ENCODE measurements around the gene WBP1L. TPM values are rescaled to one million over a fixed set of nuclear protein-coding genes. Genes with fewer than 3 reads are reported as not detected.

WBP1L gene
- total and polyA plus RNA-seq, 2 experiments from 2014 or later = 7.0 to 55.7 TPM

DNA sequence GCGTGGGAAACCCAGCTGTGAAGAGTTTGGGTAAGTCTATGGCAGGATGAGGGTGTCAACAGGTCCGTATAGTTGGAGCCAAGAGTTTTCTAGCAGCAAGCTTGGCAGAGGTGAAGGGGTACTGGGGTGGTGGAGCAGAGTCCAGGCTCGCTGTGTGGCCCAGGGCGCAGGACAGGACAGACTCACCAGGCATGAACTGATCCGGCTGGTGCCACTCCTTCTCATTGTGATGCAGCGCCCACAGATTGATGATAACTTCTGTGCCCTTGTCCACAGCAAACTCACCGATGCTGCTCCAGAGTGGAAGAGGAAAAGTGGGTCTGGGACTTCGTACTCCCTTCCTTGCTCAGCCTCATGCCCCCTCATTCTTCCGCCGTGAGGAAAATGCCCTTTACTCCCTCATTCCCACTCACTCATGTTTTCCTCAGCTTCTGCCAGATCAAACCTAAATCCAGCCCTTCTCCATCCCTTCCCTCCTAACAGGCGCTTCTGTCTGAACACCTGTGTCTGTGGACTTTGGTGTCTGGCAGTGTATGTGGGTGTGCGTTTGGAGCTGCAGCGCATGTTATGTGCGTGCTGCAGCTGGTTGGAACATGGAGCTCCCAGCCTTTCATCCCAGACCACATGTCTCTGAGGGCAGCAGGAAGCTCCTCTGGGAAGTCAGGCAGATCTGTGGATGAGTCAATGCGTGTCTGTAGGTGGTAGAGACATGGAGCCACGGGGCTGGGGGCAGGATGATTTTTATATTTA is 87.7 kb downstream of the WBP1L start:
- Histone ChIP-seq H3K9me2 (ENCODE audit: insufficient read depth) (no peaks in the 10 kb centered on the region), H3F3A (replicated peaks; ENCODE audit: low read depth) (no peaks in the 10 kb centered on the region), H3K4me1 (ENCODE audit: insufficient read depth) (no peaks in the 10 kb centered on the region), H3K27ac (ENCODE audit: low read depth) (no peak overlapping the region), H3K79me2 (replicated peaks; ENCODE audit: insufficient read depth) (no peaks in the 10 kb centered on the region), H3K36me3 (ENCODE audit: insufficient read depth) (no peaks in the 10 kb centered on the region), H3K4me3 (no peak overlapping the region), H2AFZ (no peak overlapping the region), H3K27me3 (ENCODE audit: insufficient read depth) (no peaks in the 10 kb centered on the region), H4K20me1 (replicated peaks; ENCODE audit: insufficient read depth) (no peaks in the 10 kb centered on the region), H3K4me2 (no peak overlapping the region)
- ATAC-seq (no peak), DNase-seq (ENCODE audit: low spot score) (no peak)
- H3K27me3 Mint-ChIP-seq (ENCODE audit: insufficient read depth, low read depth, poor library complexity) = peaks cover 15% of the 10 kb centered on the region
- no peaks in the 10 kb centered on the region; the same call in 1 of the 3 replicates for H3K4me1 Mint-ChIP-seq
- no peak for TF ChIP-seq EZH2phosphoT487 (IDR thresholded peaks at IDR 0.05; ENCODE audit: unreplicated experiment)
- TF ChIP-seq NANOG (IDR thresholded peaks at IDR 0.05; ENCODE audit: borderline replicate concordance) = no peak
- no peak for TF ChIP-seq CREB1 (CRISPR knock-in tag; IDR thresholded peaks at IDR 0.05; ENCODE audit: low read depth)
- no peak for TF ChIP-seq CTCF (conservative IDR thresholded peaks at IDR 0.05; ENCODE audit: low read depth in 2 of 2)
- no peak for TF ChIP-seq ZNF331 (CRISPR knock-in tag; IDR thresholded peaks at IDR 0.05; ENCODE audit: low read depth)
- no peak for TF ChIP-seq ETS1 (IDR thresholded peaks at IDR 0.05)
- no peaks in the 10 kb centered on the region for H3K36me3 Mint-ChIP-seq (ENCODE audit: low read depth)
- no peaks in the 10 kb centered on the region; the same call in 2 of the 3 replicates for H3K9me3 Mint-ChIP-seq
- no peak overlapping the region for H3K27ac Mint-ChIP-seq
- H3K4me3 Mint-ChIP-seq = no peak overlapping the region

DNA sequence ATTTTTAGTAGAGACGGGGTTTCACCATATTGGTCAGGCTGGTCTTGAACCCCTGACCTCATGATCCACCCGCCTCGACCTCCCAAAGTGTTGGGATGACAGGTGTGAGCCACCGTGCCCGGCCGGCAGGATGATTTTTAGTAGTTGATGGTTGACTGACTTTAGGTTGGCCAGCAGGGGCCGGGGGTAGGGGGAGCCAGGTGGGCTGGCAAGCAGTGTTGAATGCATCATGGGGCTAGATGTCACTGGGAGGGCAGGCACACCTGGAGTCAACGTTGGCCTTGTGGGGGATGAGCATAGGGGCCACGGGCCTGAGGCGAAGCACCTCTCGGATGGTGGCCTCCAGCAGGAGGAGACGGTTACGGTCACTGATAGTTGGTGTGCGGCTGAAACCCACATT is 88.5 kb downstream of the WBP1L start:
- H3K4me1 Mint-ChIP-seq = no peaks in the 10 kb centered on the region; the same call in 1 of the 3 replicates
- H3K9me3 Mint-ChIP-seq = peaks cover 2% of the 10 kb centered on the region; the same call in 1 of the 3 replicates
- Histone ChIP-seq H3K4me3 (no peak overlapping the region), H3K36me3 (ENCODE audit: insufficient read depth) (no peaks in the 10 kb centered on the region), H3K27me3 (ENCODE audit: insufficient read depth) (no peaks in the 10 kb centered on the region), H3K79me2 (replicated peaks; ENCODE audit: insufficient read depth) (no peaks in the 10 kb centered on the region), H3K4me2 (no peak overlapping the region), H3F3A (replicated peaks; ENCODE audit: low read depth) (no peaks in the 10 kb centered on the region), H2AFZ (no peak overlapping the region), H4K20me1 (replicated peaks; ENCODE audit: insufficient read depth) (no peaks in the 10 kb centered on the region), H3K4me1 (ENCODE audit: insufficient read depth) (no peaks in the 10 kb centered on the region), H3K9me2 (ENCODE audit: insufficient read depth) (no peaks in the 10 kb centered on the region), H3K27ac (ENCODE audit: low read depth) (no peak overlapping the region)
- ATAC-seq (no peak), DNase-seq (ENCODE audit: low spot score) (no peak)
- H3K36me3 Mint-ChIP-seq (ENCODE audit: low read depth) = no peaks in the 10 kb centered on the region
- TF ChIP-seq ZNF114 (CRISPR knock-in tag; IDR thresholded peaks at IDR 0.05) (no peak), CTCF (conservative IDR thresholded peaks at IDR 0.05; ENCODE audit: low read depth in 2 of 2) (no peak), JUNB (IDR thresholded peaks at IDR 0.05; ENCODE audit: unreplicated experiment) (no peak), CREB1 (CRISPR knock-in tag; IDR thresholded peaks at IDR 0.05; ENCODE audit: low read depth) (no peak), ZNF331 (CRISPR knock-in tag; IDR thresholded peaks at IDR 0.05; ENCODE audit: low read depth) (no peak), EZH2phosphoT487 (IDR thresholded peaks at IDR 0.05; ENCODE audit: unreplicated experiment) (no peak), NANOG (IDR thresholded peaks at IDR 0.05; ENCODE audit: borderline replicate concordance) (no peak)
- no peak overlapping the region for H3K4me3 Mint-ChIP-seq
- peaks cover 13% of the 10 kb centered on the region for H3K27me3 Mint-ChIP-seq (ENCODE audit: insufficient read depth, low read depth, poor library complexity)
- H3K27ac Mint-ChIP-seq = no peak overlapping the region
